GM12878 (cell line): ENCODE data around the gene GSG1L.

ENCODE experiments used
- NFYB ChIP-seq: IDR thresholded peaks from 2 replicates; pipeline ENCODE4 v1.6.1; 2011; ENCODE audit warnings: low read depth, mild to moderate bottlenecking, low read length, improper control_type of control experiment, moderate library complexity; ENCODE audit not compliant: insufficient read depth
- TF ChIP-seq, protein P1 (sequence below): IDR thresholded peaks from 2 replicates; pipeline ENCODE4 v1.6.1; 2012; ENCODE audit warnings: low read depth, low read length, improper control_type of control experiment
- TF ChIP-seq, protein P2 (sequence below), 3 experiments: IDR thresholded peaks in 2 of 3; conservative IDR thresholded peaks in 1 of 3; 2 replicates each; pipeline ENCODE4 v1.5.1; 2011; ENCODE audit warnings: low read depth in 3 of 3, low read length in 3 of 3, mild to moderate bottlenecking in 3 of 3, control low read depth in 2 of 3, moderate library complexity in 2 of 3, inconsistent platforms in 1 of 3, mixed read lengths in 1 of 3; ENCODE audit not compliant: control insufficient read depth in 2 of 3, insufficient read depth in 1 of 3; ENCODE audit errors: extremely low read depth in 1 of 3

DNA sequence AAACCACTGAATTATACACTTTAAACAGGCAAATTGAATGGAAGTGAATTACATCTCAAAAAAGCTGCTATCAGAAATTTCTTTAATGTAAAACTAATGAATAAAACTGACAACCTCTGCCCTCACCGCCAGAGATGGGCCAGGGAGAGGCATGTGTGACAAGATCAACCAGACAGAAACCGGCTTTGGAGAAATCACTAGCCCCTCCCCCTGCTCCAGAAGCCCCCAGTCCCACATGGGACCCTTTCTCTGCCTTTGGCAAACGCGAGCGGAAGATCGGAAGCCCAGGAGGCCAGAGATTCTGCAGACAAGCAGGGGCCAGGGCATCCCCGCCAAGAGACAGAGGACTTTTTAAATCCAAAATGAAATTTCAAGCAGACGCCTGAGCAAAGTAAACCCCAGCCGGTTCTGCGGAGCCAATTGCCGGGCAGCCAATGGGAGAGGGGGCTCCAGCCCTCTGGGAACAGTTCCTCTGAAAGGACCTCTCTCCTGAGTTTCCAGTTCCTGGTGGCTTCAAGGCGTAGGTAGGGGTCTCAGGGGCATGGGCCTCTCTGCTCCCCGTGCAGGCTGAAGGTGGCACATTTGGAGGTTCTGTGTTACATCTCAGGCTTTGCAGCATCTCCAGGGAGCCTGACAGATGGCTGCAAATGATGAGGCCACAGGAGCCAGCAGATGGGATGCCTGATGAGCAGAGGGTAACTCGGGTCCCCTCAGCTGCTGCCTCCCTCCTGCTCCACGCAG is 118.1 kb downstream of the GSG1L start:
- TF ChIP-seq, protein P1, sequence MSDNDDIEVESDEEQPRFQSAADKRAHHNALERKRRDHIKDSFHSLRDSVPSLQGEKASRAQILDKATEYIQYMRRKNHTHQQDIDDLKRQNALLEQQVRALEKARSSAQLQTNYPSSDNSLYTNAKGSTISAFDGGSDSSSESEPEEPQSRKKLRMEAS = no peak
- TF ChIP-seq, protein P2, sequence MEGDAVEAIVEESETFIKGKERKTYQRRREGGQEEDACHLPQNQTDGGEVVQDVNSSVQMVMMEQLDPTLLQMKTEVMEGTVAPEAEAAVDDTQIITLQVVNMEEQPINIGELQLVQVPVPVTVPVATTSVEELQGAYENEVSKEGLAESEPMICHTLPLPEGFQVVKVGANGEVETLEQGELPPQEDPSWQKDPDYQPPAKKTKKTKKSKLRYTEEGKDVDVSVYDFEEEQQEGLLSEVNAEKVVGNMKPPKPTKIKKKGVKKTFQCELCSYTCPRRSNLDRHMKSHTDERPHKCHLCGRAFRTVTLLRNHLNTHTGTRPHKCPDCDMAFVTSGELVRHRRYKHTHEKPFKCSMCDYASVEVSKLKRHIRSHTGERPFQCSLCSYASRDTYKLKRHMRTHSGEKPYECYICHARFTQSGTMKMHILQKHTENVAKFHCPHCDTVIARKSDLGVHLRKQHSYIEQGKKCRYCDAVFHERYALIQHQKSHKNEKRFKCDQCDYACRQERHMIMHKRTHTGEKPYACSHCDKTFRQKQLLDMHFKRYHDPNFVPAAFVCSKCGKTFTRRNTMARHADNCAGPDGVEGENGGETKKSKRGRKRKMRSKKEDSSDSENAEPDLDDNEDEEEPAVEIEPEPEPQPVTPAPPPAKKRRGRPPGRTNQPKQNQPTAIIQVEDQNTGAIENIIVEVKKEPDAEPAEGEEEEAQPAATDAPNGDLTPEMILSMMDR (IDR thresholded peaks at IDR 0.05 in 2 of 3, conservative IDR thresholded peaks at IDR 0.05 in 1 of 3; ENCODE audit: control insufficient read depth in 2 of 3, extremely low read depth in 1 of 3, insufficient read depth in 1 of 3, low read depth in 3 of 3, low read length in 3 of 3) = no peak
- TF ChIP-seq NFYB = no peak
